H1 (cell line): ENCODE data around the gene RFX2. TPM values are rescaled to one million over a fixed set of nuclear protein-coding genes. Genes with fewer than 3 reads are reported as not detected.
"Not testable (repeated sequence)": the region's sequence is repeated elsewhere in the genome, so short reads cannot be mapped to it uniquely, and the experiment has no call there.

ENCODE experiments used
- CTCF ChIA-PET: fragments of 300-600 bp; sonication (Branson Sonifier 250); formaldehyde crosslinking; loops from one replicate; lab custom pipeline; 2021; ENCODE audit not compliant: partially characterized antibody; lab: Charles Lee
- POLR2A ChIA-PET: fragments of 300-600 bp; sonication (Branson Sonifier 250); formaldehyde crosslinking; loops from one replicate; lab custom pipeline; 2021; ENCODE audit warnings: inconsistent platforms; ENCODE audit not compliant: partially characterized antibody; lab: Charles Lee
- DNase-seq, 2 experiments: peaks; one replicate each; pipeline versions ENCODE4 v3.0.0 to v3.0.0-alpha.2; 2010 to 2022; ENCODE audit warnings: low spot score in 2 of 2, low read depth in 1 of 2, mixed read lengths in 1 of 2
- FAIRE-seq: peaks from 2 replicates; lab custom pipeline; 2011; peaks lifted over from hg19 to GRCh38; lab: Jason Lieb, UNC
- H2AFZ ChIP-seq: 2 replicates; pipeline ENCODE4 v1.8.1; 2012; ENCODE audit warnings: low read length, inconsistent platforms
- H2AK5ac ChIP-seq: 2 replicates; pipeline ENCODE4 v1.6.1; 2013; ENCODE audit warnings: low read depth, low read length
- H2BK120ac ChIP-seq: replicated peaks from 2 replicates; pipeline ENCODE3; 2013; ENCODE audit warnings: low read depth, low read length, inconsistent platforms
- H2BK12ac ChIP-seq: 2 replicates; pipeline ENCODE4 v1.6.1; 2013; ENCODE audit warnings: low read depth, low read length
- H2BK15ac ChIP-seq: 2 replicates; pipeline ENCODE4 v1.6.1; 2013; ENCODE audit warnings: low read length
- H2BK20ac ChIP-seq: 2 replicates; pipeline ENCODE4 v1.6.1; 2013; ENCODE audit warnings: low read length
- H2BK5ac ChIP-seq: 2 replicates; pipeline ENCODE4 v1.6.1; 2013; ENCODE audit warnings: low read depth, low read length
- H3K14ac ChIP-seq: 2 replicates; pipeline ENCODE4 v1.6.1; 2013; ENCODE audit warnings: inconsistent platforms; ENCODE audit not compliant: insufficient read length
- H3K18ac ChIP-seq: 2 replicates; pipeline ENCODE4 v1.6.1; 2013; ENCODE audit warnings: low read length; ENCODE audit errors: extremely low read depth
- H3K23ac ChIP-seq: 2 replicates; pipeline ENCODE4 v1.6.1; 2013; ENCODE audit warnings: inconsistent platforms; ENCODE audit not compliant: insufficient read length
- H3K23me2 ChIP-seq: 2 replicates; pipeline ENCODE4 v1.6.1; 2013; ENCODE audit warnings: low read depth, low read length
- H3K27ac ChIP-seq: 2 replicates; pipeline ENCODE4 v1.6.1; 2011; ENCODE audit warnings: low read depth, low read length, inconsistent platforms
- H3K27me3 ChIP-seq, 4 experiments: replicated peaks in 1 of 4; 1 replicate in 1 of 4; 2 replicates in 3 of 4; pipeline versions ENCODE4 v1.6.1 to v1.8.1; 2011 to 2013; ENCODE audit warnings: low read length in 3 of 4, mild to moderate bottlenecking in 3 of 4, inconsistent platforms in 2 of 4, mixed read lengths in 2 of 4, moderate library complexity in 1 of 4; ENCODE audit not compliant: control insufficient read depth in 3 of 4, insufficient read depth in 3 of 4; ENCODE audit errors: extremely low read depth in 1 of 4
- H3K36me3 ChIP-seq, 4 experiments: 2 replicates each; pipeline versions ENCODE4 v1.6.1 to v1.8.1; 2011 to 2013; ENCODE audit warnings: mild to moderate bottlenecking in 4 of 4, low read length in 3 of 4, moderate library complexity in 2 of 4, control low read depth in 1 of 4, inconsistent platforms in 1 of 4; ENCODE audit not compliant: insufficient read depth in 4 of 4, control insufficient read depth in 2 of 4
- H3K4ac ChIP-seq: replicated peaks from 2 replicates; pipeline ENCODE3; 2013; ENCODE audit warnings: low read length, low read depth, mixed read lengths, inconsistent platforms; ENCODE audit not compliant: insufficient read length
- H3K4me1 ChIP-seq, 4 experiments: replicated peaks in 1 of 4; 1 replicate in 1 of 4; 2 replicates in 3 of 4; pipeline versions ENCODE4 v1.6.1 to v1.8.1; 2011 to 2013; ENCODE audit warnings: low read length in 3 of 4, inconsistent platforms in 2 of 4, mixed read lengths in 1 of 4; ENCODE audit not compliant: insufficient read depth in 4 of 4, control insufficient read depth in 3 of 4
- H3K4me2 ChIP-seq, 2 experiments: 2 replicates each; pipeline versions ENCODE4 v1.6.1 to v1.8.1; 2011 to 2013; ENCODE audit warnings: low read depth in 2 of 2, low read length in 2 of 2, control low read depth in 1 of 2, inconsistent platforms in 1 of 2, mild to moderate bottlenecking in 1 of 2; ENCODE audit not compliant: insufficient read depth in 1 of 2
- H3K4me3 ChIP-seq, 4 experiments: fragments of 200-600, 300-600 bp in 1 of 4; sonication (generic), shearing (Covaris generic), sonication (Bioruptor Twin) in 1 of 4; 2 replicates each; pipeline versions ENCODE4 v1.5.1 to v1.8.1; 2011 to 2016; ENCODE audit warnings: low read length in 4 of 4, low read depth in 3 of 4, control low read depth in 2 of 4, inconsistent platforms in 2 of 4, mild to moderate bottlenecking in 2 of 4, mixed read lengths in 1 of 4, moderate library complexity in 1 of 4; ENCODE audit not compliant: insufficient read depth in 2 of 4; ENCODE audit errors: extremely low read depth in 1 of 4
- H3K56ac ChIP-seq: replicated peaks from 2 replicates; pipeline ENCODE3; 2013; ENCODE audit warnings: low read depth, mild to moderate bottlenecking, mixed read lengths, low read length, inconsistent platforms; ENCODE audit not compliant: insufficient read length
- H3K79me1 ChIP-seq: 2 replicates; pipeline ENCODE4 v1.6.1; 2013; ENCODE audit warnings: low read depth, low read length, control low read depth
- H3K79me2 ChIP-seq, 2 experiments: 2 replicates each; pipeline versions ENCODE4 v1.6.1 to v1.8.1; 2012 to 2013; ENCODE audit warnings: low read length in 2 of 2, mild to moderate bottlenecking in 2 of 2, inconsistent platforms in 1 of 2; ENCODE audit not compliant: insufficient read depth in 2 of 2, control insufficient read depth in 1 of 2
- H3K9ac ChIP-seq, 4 experiments: replicated peaks in 1 of 4; 1 replicate in 1 of 4; 2 replicates in 3 of 4; pipeline versions ENCODE4 v1.6.1 to v1.8.1; 2011 to 2013; ENCODE audit warnings: low read depth in 3 of 4, low read length in 3 of 4, control low read depth in 2 of 4, mild to moderate bottlenecking in 2 of 4, moderate library complexity in 2 of 4, inconsistent platforms in 1 of 4; ENCODE audit errors: extremely low read depth in 1 of 4
- H3K9me3 ChIP-seq, 2 experiments: 2 replicates each; pipeline versions ENCODE4 v1.6.1 to v1.8.1; 2012 to 2013; ENCODE audit warnings: mild to moderate bottlenecking in 2 of 2, moderate library complexity in 2 of 2, control low read depth in 1 of 2, inconsistent platforms in 1 of 2, low read depth in 1 of 2, low read length in 1 of 2, mixed read lengths in 1 of 2; ENCODE audit not compliant: insufficient read depth in 2 of 2
- H4K20me1 ChIP-seq, 2 experiments: replicated peaks in 1 of 2; 2 replicates each; pipeline versions ENCODE3 to v1.8.1; 2011 to 2013; ENCODE audit warnings: inconsistent platforms in 2 of 2, low read length in 2 of 2, mild to moderate bottlenecking in 1 of 2; ENCODE audit not compliant: insufficient read depth in 2 of 2, control insufficient read depth in 1 of 2
- H4K5ac ChIP-seq: 2 replicates; pipeline ENCODE4 v1.6.1; 2013; ENCODE audit warnings: low read length, low read depth, mixed read lengths, inconsistent platforms; ENCODE audit not compliant: insufficient read length
- H4K8ac ChIP-seq: 2 replicates; pipeline ENCODE4 v1.8.0; 2013; ENCODE audit warnings: mild to moderate bottlenecking, moderate library complexity, low read length, inconsistent platforms; ENCODE audit not compliant: insufficient read depth; ENCODE audit errors: extremely low read depth
- H4K91ac ChIP-seq: replicated peaks from 2 replicates; pipeline ENCODE3; 2013; ENCODE audit warnings: low read length, mixed read lengths, inconsistent platforms; ENCODE audit not compliant: insufficient read length
- WGBS, 2 experiments: shearing (Covaris generic) in 1 of 2; methylation state at CpG; one replicate each; pipeline versions ENCODE4 v1.1.6 to v1.1.7; 2013 to 2015; ENCODE audit warnings: low lambda C conversion rate in 2 of 2, mixed read lengths in 2 of 2, inconsistent platforms in 1 of 2, low coverage in 1 of 2, missing lambda C conversion rate in 1 of 2; ENCODE audit not compliant: insufficient replicate concordance in 2 of 2, insufficient coverage in 1 of 2, insufficient read length in 1 of 2; ENCODE audit errors: extremely low coverage in 1 of 2, missing lambda C conversion rate in 1 of 2; 5-methylcytosine and 5-hydroxymethylcytosine counted together
- polyA plus RNA-seq, 7 experiments: library from polyadenylated mRNA; depleted of rRNA in 3 of 7; stranded (reverse) in 5 of 7; unstranded in 2 of 7; fragments of >200 nt in 5 of 7; fragments of 200-250 nt in 2 of 7; gene quantifications; 1 replicate in 5 of 7; 2 replicates in 1 of 7; 4 replicates in 1 of 7; pipeline versions ENCODE4 v1.2.1 to v1.2.3, GENCODE V29; 2011 to 2013; ENCODE audit warnings: missing spikeins in 2 of 7, mixed read lengths in 2 of 7
- total RNA-seq: library from RNA; stranded (reverse); fragmentation: NEBNext Ultra II Directional; extraction: Animal tissue kit (Norgen Biotek cat#: 25700); gene quantifications from 2 replicates; pipeline ENCODE4 v1.2.1, GENCODE V29; 2021

The RFX2 gene
- total and polyA plus RNA-seq, 2 of the 8 experiments (the other 6 are each of a cell fraction or from before 2014, with no cell fraction given), result 4.8 to 5.3 TPM

- H3K79me2 ChIP-seq, H2BK12ac ChIP-seq, H4K5ac ChIP-seq, H3K4me2 ChIP-seq, H4K91ac ChIP-seq, H3K36me3 ChIP-seq, H3K27ac ChIP-seq, H3K4me1 ChIP-seq, H2AK5ac ChIP-seq, H3K79me1 ChIP-seq, H3K4ac ChIP-seq, H3K9ac ChIP-seq, H3K18ac ChIP-seq, H2BK120ac ChIP-seq, H3K56ac ChIP-seq, H3K23ac ChIP-seq, H3K9me3 ChIP-seq, H4K8ac ChIP-seq, POLR2A ChIA-PET, FAIRE-seq, H3K4me3 ChIP-seq, H2BK5ac ChIP-seq, DNase-seq, H2BK15ac ChIP-seq, H3K14ac ChIP-seq, H2AFZ ChIP-seq, H3K23me2 ChIP-seq, H2BK20ac ChIP-seq, H4K20me1 ChIP-seq: not testable (repeated sequence)
- WGBS, 2 experiments, result 91% methylated on average over 15 of the region's 15 CpGs; no CpG with 5 or more reads in 1 of the 2 experiments
- CTCF ChIA-PET, result interaction anchor here (0.9 to 1.3 kb wide), 4 partner anchors 19 to 111 kb away, joined by 3 to 4 read pairs (median 3); no protein-coding TSS in a partner anchor
- H3K27me3 ChIP-seq, result peaks cover 11 to 26% (median 23%) of the 10 kb centered on the region in 4 experiments
These were observed 3.5 kb downstream of the RFX2 start for GRCh38 chr19:6106643-6107294.
